ENCODE results near the gene PCF11.

The PCF11 gene

DNA sequence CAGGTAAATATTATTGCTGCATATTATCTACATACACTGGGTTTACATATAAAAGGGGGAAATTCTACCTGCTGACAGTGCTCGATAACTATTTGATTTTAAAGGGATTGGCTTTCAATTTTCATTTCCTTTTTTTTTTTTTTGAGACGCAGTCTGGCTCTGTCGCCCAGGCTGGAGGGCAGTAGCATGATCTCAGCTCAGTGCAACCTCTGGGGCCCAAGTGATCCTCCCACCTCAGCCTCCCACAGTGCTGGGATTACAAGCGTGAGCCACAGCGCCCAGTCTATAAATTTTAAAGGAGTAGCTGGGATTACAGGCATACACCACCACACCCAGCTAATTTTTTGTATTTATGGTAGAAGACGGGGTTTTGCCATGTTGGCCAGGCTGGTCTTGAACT is 3.2 kb upstream of the PCF11 start:
- no peak for DNase-seq

DNA sequence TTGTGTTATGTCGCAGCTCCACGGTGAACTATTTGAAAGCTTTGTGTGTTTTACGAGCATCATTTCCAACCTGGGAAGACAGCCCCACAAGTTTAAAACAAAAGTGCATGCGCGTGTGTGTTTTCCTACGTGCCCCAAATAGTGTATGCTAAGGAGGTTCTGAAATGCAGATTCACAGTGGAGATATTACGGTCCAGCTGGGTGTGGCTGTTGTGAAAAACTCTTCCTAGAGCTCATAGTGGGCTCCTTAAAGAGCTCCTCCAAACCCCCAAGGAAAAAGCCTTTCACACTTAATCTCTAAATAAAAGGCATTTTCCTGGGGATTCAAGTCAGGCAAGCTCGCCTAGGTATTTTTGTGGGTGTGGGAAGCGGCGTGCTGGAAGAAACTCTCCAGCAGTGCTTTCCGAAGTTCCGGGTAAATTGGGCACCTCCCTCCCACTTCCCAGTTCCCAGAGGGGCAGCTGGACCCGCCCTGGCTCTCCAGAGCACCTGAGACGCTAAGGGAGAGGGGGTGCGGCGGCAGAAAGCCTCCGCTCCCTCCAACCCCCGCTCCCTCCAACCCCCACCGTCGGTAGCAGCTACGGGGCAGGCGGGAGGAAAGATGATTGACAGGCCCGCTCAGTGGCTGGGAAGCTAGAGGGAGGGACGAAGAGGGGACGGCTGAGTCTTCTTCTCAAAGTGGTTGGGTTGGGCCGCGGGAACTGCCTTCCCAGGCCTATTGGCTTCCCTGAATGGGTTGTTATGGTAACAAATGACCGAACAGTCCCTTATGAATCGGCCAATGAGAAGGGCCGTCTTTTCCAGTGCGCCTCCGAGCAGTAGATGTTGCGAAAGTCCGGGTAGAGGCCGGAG is 561 bp upstream of the PCF11 start:
- peak; percentile 69 to 100 (median 99) for DNase-seq

DNA sequence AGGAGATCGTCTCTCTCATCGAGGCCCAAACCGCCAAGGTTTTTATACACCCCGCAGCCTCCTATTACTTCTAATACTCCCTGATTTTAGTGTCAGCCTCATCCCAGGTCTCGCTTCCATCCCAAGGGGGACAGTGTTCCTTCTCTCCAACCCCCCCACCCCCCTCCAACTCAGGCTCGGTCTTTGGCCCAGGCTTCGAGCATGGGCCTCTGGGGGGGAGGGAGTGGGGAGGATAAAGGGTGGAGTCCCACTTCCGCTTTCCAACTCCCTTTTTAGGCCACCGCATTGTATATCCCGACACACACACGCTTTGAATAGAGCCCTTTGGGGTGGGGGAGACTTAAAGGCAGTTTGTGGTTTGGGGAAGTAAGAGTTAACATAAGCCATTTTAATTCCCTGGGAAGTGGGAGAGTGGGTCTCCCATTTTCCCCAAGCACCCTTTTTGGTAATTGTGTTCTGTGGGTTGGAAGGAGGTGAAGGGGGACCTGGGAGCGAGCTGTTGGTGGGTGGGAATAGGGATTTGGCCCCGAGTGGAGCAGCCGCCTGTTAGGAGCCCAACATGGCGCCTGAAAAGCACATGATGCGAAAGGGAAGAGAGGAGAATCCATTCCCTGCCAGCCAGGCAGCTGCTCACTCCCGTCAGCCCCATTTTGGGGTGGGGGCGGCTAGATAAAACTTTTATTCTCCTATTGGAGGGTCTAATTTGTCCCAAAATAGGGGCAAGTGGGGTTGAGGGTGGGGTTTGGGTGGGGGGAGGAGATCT is 844 bp downstream of the PCF11 start:
- peak in 50 of 56 donors; percentile 18 to 81 (median 58) for DNase-seq

DNA sequence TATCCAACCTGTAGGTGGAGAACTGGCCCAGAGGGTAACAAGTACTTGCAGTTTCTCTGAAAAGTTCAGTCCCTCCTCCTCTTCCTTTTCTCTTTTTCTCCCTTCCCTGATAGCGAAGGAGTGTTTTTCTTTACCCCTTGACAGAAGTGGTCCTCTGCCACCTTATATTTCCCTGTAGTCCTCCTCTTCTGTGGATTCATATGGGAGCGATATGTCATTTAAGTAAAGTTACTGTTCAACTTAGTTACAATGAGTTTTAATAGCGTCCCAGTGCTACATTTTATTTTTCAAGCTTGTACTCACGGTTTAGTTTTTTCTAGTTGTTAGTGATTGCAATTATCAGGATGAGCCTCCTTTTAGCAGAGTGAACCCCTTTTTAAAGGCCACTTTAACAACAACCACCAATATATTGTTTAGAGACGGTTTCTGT is 1.4 kb downstream of the PCF11 start:
- no peak for DNase-seq

DNA sequence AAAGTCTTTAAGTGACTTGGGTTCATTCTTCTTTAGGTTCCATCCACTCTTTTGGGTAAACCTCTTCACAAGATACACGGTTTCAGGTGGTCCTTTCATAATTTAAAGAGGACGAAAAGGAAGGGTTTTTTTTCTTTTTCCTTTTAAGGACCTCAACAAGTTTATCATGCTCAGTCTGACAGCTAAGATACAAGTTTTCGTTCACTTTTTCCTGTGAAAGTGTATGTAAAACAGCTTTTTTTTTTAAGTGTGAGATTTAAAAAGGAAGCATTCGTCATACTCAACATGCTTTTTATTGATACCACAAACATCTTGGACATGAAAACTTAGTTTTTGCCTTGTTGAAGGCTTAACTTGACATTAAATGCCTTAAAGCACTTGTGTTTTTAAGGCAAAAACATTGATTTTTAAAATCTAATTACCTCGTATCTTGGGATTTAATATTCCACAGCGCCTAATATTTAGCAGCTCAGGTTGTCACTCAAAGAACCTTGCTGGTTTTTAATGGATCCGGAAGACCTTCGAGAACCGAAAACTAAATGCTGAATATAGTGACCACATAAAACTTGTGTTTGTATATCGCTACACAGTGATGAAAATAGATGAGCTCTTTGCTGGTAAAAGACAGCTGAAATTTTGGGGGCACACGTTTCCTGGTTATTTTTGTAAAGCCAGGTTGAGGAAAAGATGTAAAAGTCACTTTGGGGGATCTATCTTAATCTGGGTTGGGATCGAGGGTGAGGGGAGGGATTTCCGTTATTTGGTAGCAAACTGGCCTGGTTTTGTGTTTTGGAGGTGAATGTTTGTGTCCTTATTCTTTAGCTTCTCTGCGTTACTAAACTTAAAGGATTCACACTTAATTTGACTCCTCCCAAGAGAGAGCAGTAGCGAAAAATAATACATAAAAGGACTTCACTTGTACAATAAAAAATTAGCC is 2.3 kb downstream of the PCF11 start:
- DNase-seq: no peak

DNA sequence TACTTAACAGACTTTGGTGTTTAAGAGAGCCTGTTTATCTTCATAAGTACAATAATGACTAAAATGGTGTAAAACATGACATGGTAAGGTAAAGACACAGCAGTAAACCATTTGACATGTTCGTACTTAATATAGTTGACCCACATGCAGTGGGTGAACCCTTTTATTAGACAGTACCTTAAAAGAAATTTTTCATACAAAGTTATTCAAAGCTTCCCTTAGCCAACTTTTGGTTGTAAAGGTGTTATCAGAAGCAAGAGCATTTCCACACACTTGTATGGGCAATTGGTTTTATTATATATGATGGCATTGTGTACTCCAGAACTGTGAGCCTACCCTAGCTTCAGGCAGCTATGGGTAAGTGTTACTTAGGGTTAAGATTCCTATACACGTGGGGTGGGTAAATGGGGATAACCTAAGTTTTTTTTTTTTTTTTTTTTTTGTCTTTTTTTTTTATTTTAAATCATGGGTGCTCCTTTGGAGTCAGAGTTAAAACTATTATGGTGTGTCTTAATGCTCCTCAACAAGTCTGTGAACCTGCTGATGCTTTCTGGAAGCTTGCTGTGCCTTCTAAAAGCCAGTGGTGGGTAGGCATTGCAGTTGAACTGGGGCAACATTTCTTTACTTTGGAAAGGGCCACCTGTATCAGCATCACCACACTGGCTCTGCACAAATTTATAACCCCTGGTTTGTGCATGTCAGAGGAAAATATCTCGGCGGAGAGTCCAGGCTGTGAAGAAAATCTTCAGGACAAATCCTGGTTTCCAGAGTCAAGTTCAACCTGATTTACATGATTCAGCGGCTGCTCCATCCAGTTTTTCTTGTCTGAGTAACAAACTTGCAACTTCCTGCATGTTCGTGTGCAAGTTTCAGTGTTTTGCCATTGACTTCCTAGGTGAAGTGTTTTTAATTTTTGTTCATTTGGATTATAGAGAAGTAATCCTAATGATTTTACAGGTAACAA is 3.3 kb downstream of the PCF11 start:
- peak in 1 of 56 donors; percentile 13 for DNase-seq

DNA sequence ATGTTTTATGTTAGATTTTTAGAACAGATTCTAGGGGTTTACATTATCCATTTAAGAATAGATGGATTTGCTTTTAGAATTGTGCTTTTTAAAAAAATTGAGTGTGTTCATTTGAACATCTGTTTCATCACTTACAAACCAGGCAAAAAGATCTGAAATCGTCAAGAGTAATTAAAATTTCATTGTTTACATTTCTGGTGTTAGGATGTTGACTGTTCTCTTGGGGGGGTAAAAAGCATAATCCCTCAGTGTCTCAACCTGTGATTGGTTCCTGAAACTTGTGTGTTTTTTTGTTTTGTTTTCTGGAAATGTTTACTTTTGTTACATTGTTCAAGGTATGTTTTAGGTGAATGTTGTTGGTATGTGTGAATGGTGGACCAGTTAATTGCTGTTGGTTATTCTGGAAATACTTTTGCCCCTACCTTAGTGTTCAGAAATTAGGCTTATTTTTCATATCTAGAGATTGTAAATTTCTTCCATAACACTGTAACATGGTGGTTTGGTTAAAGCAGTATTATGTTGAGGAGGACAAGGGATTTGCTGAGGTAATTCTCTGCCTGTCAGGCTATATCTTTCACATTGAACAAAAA is 4.8 kb downstream of the PCF11 start:
- DNase-seq: no peak

DNA sequence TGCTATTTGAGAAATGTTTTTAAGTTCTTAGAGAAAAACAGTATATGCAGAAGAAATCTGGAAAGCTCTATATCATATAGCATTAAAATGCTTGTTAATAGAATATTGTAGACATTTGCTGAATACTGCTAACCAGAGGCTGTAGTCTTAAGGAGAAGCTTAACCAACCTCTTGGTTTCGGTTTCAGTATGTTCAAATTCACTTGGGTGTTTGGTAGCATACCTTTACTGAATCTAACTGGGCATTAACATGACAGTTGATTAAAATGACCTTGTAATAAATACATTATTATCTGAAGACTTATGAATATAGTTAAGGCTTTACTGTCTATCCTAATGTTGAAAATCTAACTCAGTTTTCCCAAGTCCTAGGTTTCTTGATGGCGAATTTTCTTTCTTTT is 5.4 kb downstream of the PCF11 start:
- DNase-seq: no peak

DNA sequence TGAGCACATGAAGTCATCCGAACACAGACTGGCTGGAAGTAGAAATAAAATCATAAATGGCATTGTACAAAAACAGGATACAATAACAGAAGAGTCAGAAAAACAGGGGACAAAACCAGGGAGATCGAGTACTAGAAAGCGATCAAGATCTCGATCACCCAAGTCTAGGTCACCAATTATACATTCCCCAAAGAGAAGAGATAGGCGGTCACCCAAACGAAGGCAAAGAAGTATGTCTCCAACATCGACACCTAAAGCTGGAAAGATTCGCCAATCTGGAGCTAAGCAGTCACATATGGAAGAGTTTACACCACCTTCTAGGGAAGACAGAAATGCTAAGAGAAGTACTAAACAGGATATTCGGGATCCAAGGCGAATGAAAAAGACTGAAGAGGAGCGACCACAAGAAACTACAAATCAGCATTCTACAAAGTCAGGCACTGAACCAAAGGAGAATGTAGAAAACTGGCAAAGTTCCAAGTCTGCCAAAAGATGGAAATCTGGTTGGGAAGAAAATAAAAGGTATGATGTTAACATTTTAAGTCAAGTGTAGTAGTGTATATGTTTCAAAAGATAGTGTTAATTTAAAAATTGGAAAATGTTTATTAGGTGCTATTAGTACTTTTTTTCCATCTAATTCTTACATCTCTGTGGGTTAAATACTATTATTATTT is 9.4 kb downstream of the PCF11 start:
- DNase-seq: no peak

DNA sequence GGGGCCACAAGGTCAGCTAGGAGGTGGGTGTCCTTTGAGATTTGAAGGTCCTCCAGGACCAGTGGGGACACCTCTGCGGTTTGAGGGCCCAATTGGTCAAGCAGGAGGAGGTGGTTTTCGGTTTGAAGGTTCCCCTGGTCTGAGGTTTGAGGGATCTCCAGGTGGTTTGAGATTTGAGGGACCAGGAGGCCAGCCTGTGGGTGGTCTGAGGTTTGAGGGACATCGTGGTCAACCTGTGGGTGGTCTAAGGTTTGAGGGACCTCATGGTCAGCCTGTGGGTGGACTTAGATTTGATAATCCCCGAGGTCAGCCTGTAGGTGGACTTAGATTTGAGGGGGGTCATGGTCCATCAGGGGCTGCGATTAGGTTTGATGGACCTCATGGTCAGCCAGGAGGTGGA is 11.8 kb downstream of the PCF11 start:
- no peak for DNase-seq

DNA sequence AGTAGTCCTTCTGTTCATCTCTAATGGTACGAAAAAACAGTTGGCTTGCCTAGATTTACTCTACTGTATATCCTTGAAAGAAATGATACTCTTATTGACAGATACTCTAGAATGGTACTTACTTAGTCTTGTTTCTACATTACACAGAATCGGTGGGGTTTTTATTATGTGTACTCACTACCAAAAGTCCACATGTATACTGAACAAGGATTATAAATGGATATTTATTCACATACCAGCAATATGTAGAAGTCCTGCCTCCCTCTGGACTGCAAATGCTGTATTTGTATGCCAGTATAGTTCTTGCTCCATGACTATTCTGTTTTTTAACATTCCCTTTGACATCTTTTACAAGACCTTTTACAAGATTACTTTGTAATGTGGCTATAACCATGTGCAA is 13.9 kb downstream of the PCF11 start:
- no peak for DNase-seq

DNA sequence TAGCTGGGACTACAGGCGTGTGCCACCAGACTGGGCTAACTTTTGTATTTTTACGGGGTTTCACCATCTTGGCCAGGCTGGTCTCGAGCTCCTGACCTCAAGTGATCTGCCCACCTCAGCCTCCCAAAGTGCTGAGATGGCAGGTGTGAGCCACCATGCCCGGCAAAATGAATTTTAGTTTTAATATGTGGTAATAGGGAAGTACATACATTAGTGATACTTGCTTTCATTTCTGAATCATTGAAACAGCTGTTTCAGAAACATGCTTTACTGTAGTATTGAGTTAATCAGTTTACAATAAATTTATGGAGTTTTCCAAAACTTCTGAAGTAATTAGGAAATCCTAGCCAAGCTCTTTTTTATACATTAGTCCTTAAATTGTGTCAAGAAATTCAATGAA is 15.6 kb downstream of the PCF11 start:
- no peak for DNase-seq

DNA sequence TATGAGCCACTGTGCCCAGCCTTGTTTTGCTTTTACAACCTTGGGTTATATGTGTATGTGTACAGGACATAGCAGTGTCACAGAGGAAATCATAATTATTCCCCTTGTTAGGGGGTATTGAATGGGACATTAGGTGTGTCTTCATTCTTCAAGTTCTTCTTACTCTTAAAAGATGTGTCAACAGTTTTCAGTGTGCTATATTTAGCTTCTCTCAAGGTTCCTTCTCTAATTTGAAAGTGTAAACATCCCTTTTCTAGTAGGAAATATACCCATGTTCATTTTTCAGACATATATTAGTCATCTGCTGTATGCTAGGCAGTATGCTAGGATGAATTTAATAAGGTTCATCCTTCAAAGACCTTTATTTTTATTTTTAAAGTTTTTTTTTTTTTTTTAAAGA is 17.1 kb downstream of the PCF11 start:
- no peak for DNase-seq

DNA sequence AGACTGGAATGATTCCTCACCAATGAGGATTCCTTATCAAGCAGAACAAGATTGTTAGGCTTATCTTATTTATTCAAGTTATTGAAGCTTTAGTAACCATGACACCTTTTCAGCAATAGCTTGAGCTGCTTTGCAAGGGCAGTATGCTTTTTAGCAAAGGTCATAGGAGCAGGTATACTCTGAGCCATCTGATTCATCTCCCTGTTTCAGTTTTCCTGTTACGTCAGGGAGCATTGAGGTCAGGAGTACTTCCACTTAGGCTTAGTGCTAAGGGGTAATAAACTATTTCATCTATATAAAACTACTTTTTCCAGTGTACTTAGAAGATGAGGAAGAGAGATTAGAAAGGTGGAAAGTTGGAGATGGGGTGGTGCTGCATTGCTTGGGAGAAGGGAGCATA is 18.9 kb downstream of the PCF11 start:
- no peak for DNase-seq

DNA sequence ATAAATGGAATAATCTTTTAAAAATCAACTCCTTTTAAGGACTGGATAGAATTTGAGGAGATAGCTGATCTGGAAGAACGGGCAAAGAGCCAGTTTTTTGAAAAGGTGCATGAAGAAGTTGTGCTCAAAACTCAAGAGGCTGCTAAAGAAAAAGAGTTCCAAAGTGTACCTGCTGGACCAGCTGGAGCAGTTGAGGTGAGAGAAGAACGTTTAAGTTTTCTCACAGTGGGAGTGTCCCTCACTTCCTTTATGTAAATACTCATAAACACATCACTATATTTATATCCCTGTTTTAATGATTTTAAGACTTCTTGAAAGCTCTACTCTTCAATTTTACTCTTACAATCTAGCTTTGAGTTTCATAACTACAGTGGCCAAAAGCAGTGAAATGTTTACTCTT is 24.9 kb downstream of the PCF11 start:
- DNase-seq: no peak

DNA sequence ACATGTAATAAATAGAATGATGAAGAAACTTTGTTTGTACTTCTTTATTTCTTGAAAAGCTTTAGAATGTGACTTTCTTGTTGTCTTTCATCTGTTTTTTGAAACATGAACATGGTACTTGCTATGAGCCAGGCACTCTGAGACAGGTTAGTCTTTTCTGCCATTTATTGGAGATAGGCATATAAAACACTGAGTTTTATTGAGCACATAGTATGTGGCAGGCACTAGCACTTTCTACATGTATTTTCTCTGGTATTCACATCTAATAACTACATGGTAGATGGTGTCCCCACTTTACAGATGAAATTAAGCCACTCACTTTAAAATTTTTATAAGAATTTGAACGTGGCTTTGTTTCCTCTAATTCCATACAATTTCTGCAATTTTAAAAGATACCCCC is 28.8 kb downstream of the PCF11 start:
- DNase-seq: no peak

DNA sequence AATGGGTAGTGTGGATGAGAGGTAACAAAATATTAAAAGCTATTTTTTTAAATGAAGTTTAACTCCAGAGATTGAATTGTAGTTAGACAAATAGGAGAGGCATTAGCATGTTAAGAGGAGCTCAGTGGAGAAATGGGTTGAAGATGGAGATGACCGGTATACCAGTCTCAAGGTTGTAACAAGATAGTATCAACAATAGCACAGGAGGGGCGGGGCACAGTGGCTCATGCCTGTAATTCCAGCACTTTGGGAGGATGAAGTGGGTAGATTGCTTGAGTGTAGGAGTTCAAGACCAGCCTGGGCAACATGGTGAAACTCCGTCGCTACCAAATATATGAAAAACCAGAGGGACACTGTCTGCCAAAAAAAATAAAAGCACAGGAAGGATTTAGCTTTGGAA is 30.5 kb downstream of the PCF11 start:
- DNase-seq: no peak

DNA sequence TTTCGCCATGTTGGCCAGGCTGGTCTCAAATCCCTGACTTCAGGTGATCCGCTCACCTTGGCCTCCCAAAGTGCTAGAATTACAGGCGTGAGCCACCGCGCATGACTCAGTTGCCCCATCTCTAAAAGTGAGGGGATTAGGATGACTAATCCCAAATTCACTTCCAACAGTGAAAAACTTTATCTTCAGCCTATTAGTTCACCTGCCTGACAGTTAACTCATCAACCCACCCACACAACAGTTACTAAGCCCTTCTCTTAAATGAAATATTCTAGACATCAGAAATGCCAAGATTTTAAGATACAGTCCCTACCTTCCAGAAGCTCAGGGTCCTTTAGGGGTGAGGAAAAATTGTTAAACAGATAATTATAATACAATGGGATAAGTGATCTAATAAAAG is 34.6 kb downstream of the PCF11 start:
- peak in 1 of 56 donors; percentile 2 for DNase-seq

DNA sequence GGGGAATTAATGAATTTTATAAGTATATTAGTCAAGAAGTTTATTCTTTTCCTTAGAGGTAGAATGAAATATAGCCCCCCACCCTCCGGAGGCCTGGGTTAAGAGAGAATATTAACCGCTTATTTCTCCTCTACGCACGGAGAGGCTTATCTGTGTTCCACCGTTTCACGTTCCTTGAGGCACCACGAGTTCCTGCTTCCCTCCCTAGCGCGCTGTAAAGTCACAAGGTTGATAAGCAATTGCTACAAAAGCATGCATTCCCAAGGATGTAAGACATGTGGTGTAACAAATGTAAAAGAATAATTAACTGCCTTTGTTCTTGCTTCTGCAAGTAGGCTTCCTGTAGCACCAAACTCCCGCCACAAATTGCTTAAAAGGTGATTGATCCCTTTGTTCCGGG is 35.1 kb downstream of the PCF11 start:
- no peak for DNase-seq
